ENCODE measurements around the gene KIF5A.

Gene KIF5A

DNA sequence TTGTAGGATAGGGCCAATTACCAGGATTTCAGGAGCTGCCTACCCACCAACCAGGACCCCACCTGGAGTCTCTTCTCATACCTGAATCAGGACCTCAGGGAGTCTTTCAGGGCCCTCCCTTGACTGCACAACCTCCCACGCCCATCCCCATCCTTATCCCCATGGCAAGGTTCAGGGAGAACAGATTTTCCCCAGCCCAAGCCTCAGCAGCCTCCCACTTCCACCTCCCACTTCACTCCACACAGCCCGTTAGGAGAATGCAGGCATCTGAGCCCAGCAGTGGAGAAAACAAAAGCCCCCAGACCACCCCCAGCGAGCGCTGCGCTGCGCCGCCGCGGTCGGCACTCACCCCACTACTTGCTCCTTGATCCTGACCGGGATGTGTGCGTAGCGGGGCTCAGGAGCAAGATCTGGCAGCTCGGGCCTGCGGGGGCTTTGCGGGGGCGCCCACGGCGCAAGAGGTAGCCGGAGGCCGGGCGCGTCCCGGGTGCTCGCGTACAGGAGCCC, 81.8 kb downstream of the KIF5A start:
- no peak overlapping the region for H3K27ac ChIP-seq (ENCODE audit: low read depth, low read length)
- H3K4me3 ChIP-seq (ENCODE audit: insufficient read depth, low read length, poor library complexity, severe bottlenecking): no peak overlapping the region
- H3K9me2 ChIP-seq (replicated peaks; ENCODE audit: insufficient read depth, low read length): no peaks in the 10 kb centered on the region
- H3K36me3 ChIP-seq (ENCODE audit: low read length): no peaks in the 10 kb centered on the region
- H3K79me2 ChIP-seq (ENCODE audit: insufficient read depth, low read length): no peaks in the 10 kb centered on the region
- H4K20me1 ChIP-seq (ENCODE audit: low read depth, low read length): no peaks in the 10 kb centered on the region
- H3K4me2 ChIP-seq (ENCODE audit: low read depth, low read length, poor library complexity, severe bottlenecking): no peak overlapping the region
- no peak for TF ChIP-seq EZH2phosphoT487 (conservative IDR thresholded peaks at IDR 0.05; ENCODE audit: low read length)
- TF ChIP-seq, protein P1, sequence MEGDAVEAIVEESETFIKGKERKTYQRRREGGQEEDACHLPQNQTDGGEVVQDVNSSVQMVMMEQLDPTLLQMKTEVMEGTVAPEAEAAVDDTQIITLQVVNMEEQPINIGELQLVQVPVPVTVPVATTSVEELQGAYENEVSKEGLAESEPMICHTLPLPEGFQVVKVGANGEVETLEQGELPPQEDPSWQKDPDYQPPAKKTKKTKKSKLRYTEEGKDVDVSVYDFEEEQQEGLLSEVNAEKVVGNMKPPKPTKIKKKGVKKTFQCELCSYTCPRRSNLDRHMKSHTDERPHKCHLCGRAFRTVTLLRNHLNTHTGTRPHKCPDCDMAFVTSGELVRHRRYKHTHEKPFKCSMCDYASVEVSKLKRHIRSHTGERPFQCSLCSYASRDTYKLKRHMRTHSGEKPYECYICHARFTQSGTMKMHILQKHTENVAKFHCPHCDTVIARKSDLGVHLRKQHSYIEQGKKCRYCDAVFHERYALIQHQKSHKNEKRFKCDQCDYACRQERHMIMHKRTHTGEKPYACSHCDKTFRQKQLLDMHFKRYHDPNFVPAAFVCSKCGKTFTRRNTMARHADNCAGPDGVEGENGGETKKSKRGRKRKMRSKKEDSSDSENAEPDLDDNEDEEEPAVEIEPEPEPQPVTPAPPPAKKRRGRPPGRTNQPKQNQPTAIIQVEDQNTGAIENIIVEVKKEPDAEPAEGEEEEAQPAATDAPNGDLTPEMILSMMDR (IDR thresholded peaks at IDR 0.05; ENCODE audit: insufficient read depth, low read length, poor library complexity, severe bottlenecking): no peak
- H3K9ac ChIP-seq (ENCODE audit: low read length): no peak overlapping the region
- no peaks in the 10 kb centered on the region for H3K27me3 ChIP-seq (ENCODE audit: low read length)
- H3K9me3 ChIP-seq (ENCODE audit: insufficient read depth, low read length): no peaks in the 10 kb centered on the region
- no peak overlapping the region for H2AFZ ChIP-seq (ENCODE audit: low read depth, low read length, severe bottlenecking)
- no peaks in the 10 kb centered on the region for H3F3A ChIP-seq (ENCODE audit: insufficient read depth)

DNA sequence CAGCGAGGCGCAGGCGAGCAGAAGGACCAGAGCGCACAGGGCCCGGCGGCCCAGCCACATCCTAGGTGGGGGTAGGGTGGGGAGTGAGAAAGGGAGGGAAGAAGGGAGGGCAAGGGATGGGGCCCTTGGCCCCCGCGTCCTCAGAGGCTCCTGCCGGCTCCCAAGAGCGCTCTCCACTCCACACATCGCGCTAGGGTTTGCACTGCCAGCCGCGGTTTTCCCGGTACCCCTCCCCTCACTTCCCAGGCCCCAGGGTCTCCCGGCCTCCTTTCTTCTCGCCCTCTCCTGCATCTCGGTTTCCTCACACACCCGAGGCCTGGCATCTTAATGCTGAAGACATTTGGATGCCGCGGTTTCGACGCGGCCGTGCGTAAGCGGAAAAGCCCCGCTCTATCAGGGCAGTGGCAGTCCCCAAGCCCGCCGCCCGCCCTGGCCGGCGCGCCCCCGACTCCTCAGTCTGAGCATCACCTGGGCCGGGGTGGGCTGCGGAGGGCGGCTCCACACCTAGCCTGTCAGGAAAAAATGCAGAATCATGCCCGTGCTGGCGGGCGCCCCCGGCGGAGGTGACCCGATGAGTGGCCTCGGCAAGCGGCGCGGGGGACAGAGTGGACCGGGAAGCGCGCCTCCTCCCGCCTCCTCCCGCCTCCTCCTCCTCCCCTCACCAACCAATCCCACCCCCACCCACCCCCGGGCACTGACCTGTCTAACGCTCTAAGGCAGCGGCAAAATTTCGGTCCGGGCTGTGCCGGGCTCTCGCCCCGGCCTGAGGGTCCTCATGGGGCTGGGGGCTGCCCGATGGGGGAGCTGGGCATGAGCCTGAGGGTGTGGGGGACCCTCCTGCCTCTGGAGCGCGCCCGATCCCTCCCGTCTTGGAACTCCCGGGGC, 82.5 kb downstream of the KIF5A start:
- Histone ChIP-seq H4K20me1 (ENCODE audit: low read depth, low read length) (no peaks in the 10 kb centered on the region), H3K4me3 (ENCODE audit: insufficient read depth, low read length, poor library complexity, severe bottlenecking) (peak overlapping the region; percentile 61), H2AFZ (ENCODE audit: low read depth, low read length, severe bottlenecking) (peak overlapping the region; percentile 96), H3K36me3 (ENCODE audit: low read length) (no peaks in the 10 kb centered on the region), H3F3A (ENCODE audit: insufficient read depth) (no peaks in the 10 kb centered on the region), H3K9me2 (replicated peaks; ENCODE audit: insufficient read depth, low read length) (no peaks in the 10 kb centered on the region), H3K27ac (ENCODE audit: low read depth, low read length) (no peak overlapping the region), H3K4me2 (ENCODE audit: low read depth, low read length, poor library complexity, severe bottlenecking) (peak overlapping the region; percentile 83), H3K79me2 (ENCODE audit: insufficient read depth, low read length) (no peaks in the 10 kb centered on the region), H3K9me3 (ENCODE audit: insufficient read depth, low read length) (no peaks in the 10 kb centered on the region), H3K9ac (ENCODE audit: low read length) (peak overlapping the region; percentile 71), H3K27me3 (ENCODE audit: low read length) (no peaks in the 10 kb centered on the region)
- TF ChIP-seq EZH2phosphoT487 (conservative IDR thresholded peaks at IDR 0.05; ENCODE audit: low read length): no peak
- TF ChIP-seq, protein P1 (IDR thresholded peaks at IDR 0.05; ENCODE audit: insufficient read depth, low read length, poor library complexity, severe bottlenecking): no peak

DNA sequence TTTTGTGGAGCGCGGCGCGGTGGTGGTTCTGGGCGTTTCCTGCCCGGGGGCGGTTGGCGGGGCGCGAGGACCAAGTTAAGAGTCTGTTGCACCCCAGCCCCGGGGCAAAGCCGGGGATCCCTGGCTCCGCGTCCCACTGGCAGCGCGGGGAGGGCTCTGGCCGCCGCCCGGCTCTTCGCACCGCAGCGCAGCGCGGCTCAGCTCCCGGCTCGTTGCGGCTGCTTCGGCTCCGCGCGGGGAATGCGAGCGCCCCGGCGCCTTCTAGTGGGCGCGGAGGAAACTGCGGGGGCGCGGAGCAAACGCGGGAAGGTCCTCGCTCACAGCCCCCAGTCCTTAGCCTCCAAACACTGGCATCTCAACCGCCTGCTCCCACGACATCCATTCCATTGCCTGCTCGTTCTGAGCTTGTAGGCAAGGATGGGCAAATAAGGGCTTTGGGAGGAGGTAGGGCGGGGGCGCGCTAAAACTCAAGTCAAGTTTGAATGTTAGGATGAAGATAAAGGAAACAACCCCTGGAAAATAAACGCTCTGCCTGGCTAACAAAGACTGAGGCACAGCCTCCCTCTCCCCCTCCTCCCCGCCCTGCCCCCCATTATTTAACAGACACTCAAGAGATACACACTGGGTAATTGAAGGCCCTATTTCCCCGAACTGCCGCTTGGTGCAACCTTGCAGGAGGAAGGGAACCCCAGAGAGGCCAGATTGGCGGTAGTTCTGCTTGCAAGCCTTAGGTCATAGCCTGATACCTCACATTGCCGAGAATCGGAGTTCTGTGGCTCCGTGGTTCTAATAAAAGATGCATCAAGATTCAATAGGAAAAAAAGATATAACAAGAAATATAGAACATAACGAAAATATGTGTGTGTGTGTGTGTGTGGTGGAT, 83.4 kb downstream of the KIF5A start, which contains the start of gene B4GALNT1:
Gene B4GALNT1 (minus strand): TSS at position 244 of the 883 bp plus-strand sequence. CDS start 1,069 bp downstream, outside the sequence.
- Histone ChIP-seq H3K4me2 (ENCODE audit: low read depth, low read length, poor library complexity, severe bottlenecking) (peak within 1 kb of the TSS; percentile 83), H2AFZ (ENCODE audit: low read depth, low read length, severe bottlenecking) (peak within 1 kb of the TSS; percentile 96), H3K36me3 (ENCODE audit: low read length) (no peaks in the 10 kb centered on the region), H3K9me3 (ENCODE audit: insufficient read depth, low read length) (no peaks in the 10 kb centered on the region), H3K79me2 (ENCODE audit: insufficient read depth, low read length) (no peaks in the 10 kb centered on the region), H3F3A (ENCODE audit: insufficient read depth) (no peaks in the 10 kb centered on the region), H3K4me3 (ENCODE audit: insufficient read depth, low read length, poor library complexity, severe bottlenecking) (peak within 1 kb of the TSS; percentile 61), H3K27ac (ENCODE audit: low read depth, low read length) (no peak within 1 kb of the TSS), H3K9me2 (replicated peaks; ENCODE audit: insufficient read depth, low read length) (no peaks in the 10 kb centered on the region), H3K9ac (ENCODE audit: low read length) (peak within 1 kb of the TSS; percentile 71), H4K20me1 (ENCODE audit: low read depth, low read length) (no peaks in the 10 kb centered on the region), H3K27me3 (ENCODE audit: low read length) (no peaks in the 10 kb centered on the region)
- no peak for TF ChIP-seq EZH2phosphoT487 (conservative IDR thresholded peaks at IDR 0.05; ENCODE audit: low read length)
- TF ChIP-seq, protein P1 (IDR thresholded peaks at IDR 0.05; ENCODE audit: insufficient read depth, low read length, poor library complexity, severe bottlenecking): peak; percentile 86

Measured in SU-DHL-6 (cell line).